HL-60 (cell line): ENCODE results near the gene SH3D19.

Experiments
- DNase-seq, 2 experiments: peaks; one replicate each; pipeline ENCODE4 v3.0.0-alpha.2; 2010 to 2020; ENCODE audit warnings: low read depth in 1 of 2, low spot score in 1 of 2
- H3K27ac ChIP-seq: fragments of 250-450 bp; sonication (Bioruptor Pico); replicated peaks from 2 replicates; pipeline ENCODE4 v1.5.1; 2020; ENCODE audit warnings: mild to moderate bottlenecking, moderate library complexity
- H3K27me3 ChIP-seq: fragments of 250-450 bp; sonication (Bioruptor Pico); 2 replicates; pipeline ENCODE4 v1.5.1; 2021; ENCODE audit warnings: mild to moderate bottlenecking, moderate library complexity; ENCODE audit not compliant: insufficient read depth, poor library complexity, severe bottlenecking
- H3K4me3 ChIP-seq: replicated peaks from 2 replicates; pipeline ENCODE4 v1.5.1; 2011; ENCODE audit warnings: mild to moderate bottlenecking, control low read depth, low read length; ENCODE audit not compliant: insufficient read depth
- GABPA ChIP-seq: IDR thresholded peaks from 2 replicates; pipeline ENCODE4 v1.6.1; 2012; ENCODE audit warnings: low read depth
- POLR2AphosphoS5 ChIP-seq: IDR thresholded peaks from 2 replicates; pipeline ENCODE4 v1.6.1; 2012; ENCODE audit warnings: low read depth
- SPI1 ChIP-seq: IDR thresholded peaks from 2 replicates; pipeline ENCODE4 v1.6.1; 2012; ENCODE audit warnings: low read depth, mild to moderate bottlenecking, borderline replicate concordance
- TF ChIP-seq, protein P1 (sequence below): IDR thresholded peaks from 2 replicates; pipeline ENCODE4 v1.6.1; 2012; ENCODE audit warnings: low read depth; ENCODE audit not compliant: insufficient replicate concordance
- TF ChIP-seq, protein P2 (sequence below): IDR thresholded peaks from one replicate; pipeline ENCODE4 v1.5.1; 2011; ENCODE audit warnings: low read length, control low read depth, inconsistent platforms; ENCODE audit not compliant: insufficient read depth

Gene SH3D19

DNA sequence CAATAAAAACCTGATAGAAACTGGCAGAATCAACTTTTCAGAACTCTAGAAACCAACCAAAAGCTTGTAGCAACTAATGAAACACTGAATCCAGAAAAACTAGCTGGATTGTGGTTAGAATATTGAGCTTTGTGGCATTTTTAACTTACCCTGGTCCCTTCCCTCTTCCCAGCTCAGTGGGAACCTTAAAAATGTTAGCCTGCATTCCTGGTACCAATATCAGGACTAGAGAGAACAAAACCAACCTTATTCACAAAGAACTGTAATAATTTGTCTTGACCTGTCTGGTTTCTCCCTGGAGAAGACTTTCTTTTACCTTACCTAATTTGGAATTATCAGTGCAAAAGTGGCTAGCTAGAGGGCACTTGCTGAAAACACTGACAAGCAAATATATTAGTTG, 21.2 kb downstream of the SH3D19 start:
- Histone ChIP-seq H3K27me3 (peaks cover 4% of the 10 kb centered on the region), H3K4me3 (no peak overlapping the region), H3K27ac (no peak overlapping the region)
- no peak for DNase-seq
- TF ChIP-seq, protein P1, sequence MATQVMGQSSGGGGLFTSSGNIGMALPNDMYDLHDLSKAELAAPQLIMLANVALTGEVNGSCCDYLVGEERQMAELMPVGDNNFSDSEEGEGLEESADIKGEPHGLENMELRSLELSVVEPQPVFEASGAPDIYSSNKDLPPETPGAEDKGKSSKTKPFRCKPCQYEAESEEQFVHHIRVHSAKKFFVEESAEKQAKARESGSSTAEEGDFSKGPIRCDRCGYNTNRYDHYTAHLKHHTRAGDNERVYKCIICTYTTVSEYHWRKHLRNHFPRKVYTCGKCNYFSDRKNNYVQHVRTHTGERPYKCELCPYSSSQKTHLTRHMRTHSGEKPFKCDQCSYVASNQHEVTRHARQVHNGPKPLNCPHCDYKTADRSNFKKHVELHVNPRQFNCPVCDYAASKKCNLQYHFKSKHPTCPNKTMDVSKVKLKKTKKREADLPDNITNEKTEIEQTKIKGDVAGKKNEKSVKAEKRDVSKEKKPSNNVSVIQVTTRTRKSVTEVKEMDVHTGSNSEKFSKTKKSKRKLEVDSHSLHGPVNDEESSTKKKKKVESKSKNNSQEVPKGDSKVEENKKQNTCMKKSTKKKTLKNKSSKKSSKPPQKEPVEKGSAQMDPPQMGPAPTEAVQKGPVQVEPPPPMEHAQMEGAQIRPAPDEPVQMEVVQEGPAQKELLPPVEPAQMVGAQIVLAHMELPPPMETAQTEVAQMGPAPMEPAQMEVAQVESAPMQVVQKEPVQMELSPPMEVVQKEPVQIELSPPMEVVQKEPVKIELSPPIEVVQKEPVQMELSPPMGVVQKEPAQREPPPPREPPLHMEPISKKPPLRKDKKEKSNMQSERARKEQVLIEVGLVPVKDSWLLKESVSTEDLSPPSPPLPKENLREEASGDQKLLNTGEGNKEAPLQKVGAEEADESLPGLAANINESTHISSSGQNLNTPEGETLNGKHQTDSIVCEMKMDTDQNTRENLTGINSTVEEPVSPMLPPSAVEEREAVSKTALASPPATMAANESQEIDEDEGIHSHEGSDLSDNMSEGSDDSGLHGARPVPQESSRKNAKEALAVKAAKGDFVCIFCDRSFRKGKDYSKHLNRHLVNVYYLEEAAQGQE = no peak
- no peak for TF ChIP-seq POLR2AphosphoS5

DNA sequence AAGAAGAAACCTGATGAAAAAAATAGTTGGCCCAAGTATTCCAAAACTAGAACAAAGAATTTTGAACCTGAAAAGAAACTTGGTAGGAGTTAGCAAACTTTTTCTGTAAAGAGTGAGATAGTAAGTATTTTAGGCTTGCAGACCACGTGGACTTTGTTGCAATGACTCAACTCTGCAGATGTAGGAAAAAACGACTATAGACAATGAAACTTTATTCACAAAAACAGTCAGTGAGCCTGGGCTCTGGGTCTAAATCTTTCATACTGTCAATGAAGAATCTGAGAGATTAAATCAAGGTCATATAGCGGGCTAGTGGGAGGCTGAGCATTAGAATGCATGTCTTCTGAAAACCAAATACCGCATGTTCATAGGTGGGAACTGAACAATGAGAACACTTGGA, 23.0 kb downstream of the SH3D19 start:
- Histone ChIP-seq H3K27ac (no peak overlapping the region), H3K27me3 (peaks cover 4% of the 10 kb centered on the region), H3K4me3 (no peak overlapping the region)
- no peak for DNase-seq
- TF ChIP-seq POLR2AphosphoS5 (no peak), GABPA (no peak), SPI1 (no peak)
- TF ChIP-seq, protein P1 = no peak
- TF ChIP-seq, protein P2, sequence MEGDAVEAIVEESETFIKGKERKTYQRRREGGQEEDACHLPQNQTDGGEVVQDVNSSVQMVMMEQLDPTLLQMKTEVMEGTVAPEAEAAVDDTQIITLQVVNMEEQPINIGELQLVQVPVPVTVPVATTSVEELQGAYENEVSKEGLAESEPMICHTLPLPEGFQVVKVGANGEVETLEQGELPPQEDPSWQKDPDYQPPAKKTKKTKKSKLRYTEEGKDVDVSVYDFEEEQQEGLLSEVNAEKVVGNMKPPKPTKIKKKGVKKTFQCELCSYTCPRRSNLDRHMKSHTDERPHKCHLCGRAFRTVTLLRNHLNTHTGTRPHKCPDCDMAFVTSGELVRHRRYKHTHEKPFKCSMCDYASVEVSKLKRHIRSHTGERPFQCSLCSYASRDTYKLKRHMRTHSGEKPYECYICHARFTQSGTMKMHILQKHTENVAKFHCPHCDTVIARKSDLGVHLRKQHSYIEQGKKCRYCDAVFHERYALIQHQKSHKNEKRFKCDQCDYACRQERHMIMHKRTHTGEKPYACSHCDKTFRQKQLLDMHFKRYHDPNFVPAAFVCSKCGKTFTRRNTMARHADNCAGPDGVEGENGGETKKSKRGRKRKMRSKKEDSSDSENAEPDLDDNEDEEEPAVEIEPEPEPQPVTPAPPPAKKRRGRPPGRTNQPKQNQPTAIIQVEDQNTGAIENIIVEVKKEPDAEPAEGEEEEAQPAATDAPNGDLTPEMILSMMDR = no peak

DNA sequence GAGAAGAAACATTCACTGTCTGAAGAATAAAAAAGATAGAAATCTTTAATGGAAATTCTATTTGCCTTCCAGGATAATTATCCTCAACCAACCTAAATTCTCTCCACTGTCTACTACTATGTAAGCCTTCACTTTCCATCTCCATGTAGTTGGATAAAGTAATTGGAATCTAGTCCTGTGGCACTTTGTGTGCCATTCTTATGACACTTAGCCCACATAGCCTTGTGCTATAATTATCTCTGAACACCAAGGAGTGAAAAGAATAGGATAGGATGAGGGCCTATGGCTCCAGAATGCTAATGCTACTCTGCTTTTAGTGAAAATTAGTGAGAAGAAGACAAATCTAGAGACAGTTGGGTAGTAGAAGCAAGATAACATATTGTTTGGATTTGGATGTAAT, 28.2 kb downstream of the SH3D19 start:
- TF ChIP-seq GABPA (no peak), SPI1 (no peak), POLR2AphosphoS5 (no peak)
- TF ChIP-seq, protein P1 = no peak
- TF ChIP-seq, protein P2 = no peak
- DNase-seq = no peak
- H3K4me3 ChIP-seq = no peak overlapping the region
- no peaks in the 10 kb centered on the region for H3K27me3 ChIP-seq
- H3K27ac ChIP-seq = no peak overlapping the region

DNA sequence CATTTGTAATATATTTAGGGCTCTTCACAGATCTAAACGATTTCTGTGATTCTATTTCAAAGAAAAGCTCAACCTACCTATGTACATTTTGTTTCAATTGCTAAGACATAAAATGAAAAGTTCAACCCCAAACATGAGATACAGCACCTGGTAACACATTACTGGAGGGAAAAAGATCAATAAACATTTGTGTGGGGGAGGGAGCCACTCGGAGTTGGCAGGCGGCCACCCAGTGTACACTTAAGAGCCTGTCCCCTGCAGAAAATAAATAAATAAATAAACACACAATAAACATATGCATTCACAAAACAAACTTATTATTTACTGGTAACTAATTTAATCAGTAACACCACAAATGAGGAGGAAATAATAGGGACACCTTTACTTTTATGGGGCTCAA, 29.2 kb downstream of the SH3D19 start:
- H3K27me3 ChIP-seq = no peaks in the 10 kb centered on the region
- H3K4me3 ChIP-seq = no peak overlapping the region
- no peak overlapping the region for H3K27ac ChIP-seq
- TF ChIP-seq POLR2AphosphoS5 (no peak), GABPA (no peak), SPI1 (no peak)
- TF ChIP-seq, protein P1 = no peak
- TF ChIP-seq, protein P2 = no peak
- no peak for DNase-seq
